Body of pancreas (tissue), 4 donors: ENCODE data around the gene MIAT. TPM values are rescaled to one million over a fixed set of nuclear protein-coding genes. Genes with fewer than 3 reads are reported as not detected.
A peak's percentile ranks its signal among the peaks of the same experiment; 100 is the strongest.

ENCODE experiments used
- ATAC-seq: fragments of 150-250 bp; one replicate; pipeline ENCODE4 v1.9.1; 2016
- DNase-seq, 4 donors: peaks; one replicate each; pipeline ENCODE4 v3.0.0-alpha.2; 2019
- H3K27ac ChIP-seq, 4 donors: fragments of 200-600 bp; sonication (generic); 1 replicate in 3 of 4; 2 replicates in 1 of 4; pipeline versions ENCODE4 v1.5.1 to v1.6.1; 2016 to 2019; ENCODE audit warnings: mild to moderate bottlenecking in 1 of 4, mixed read lengths in 1 of 4, moderate library complexity in 1 of 4
- H3K27me3 ChIP-seq, 2 donors: fragments of 200-600 bp; sonication (generic); one replicate each; pipeline ENCODE4 v1.6.0; 2016; ENCODE audit warnings: mild to moderate bottlenecking in 1 of 2
- H3K36me3 ChIP-seq, 2 donors: fragments of 200-600 bp; sonication (generic); replicated peaks in 1 of 2; 2 replicates each; pipeline ENCODE4 v1.5.1; 2016; ENCODE audit warnings: low read depth in 2 of 2; ENCODE audit not compliant: insufficient read depth in 1 of 2
- H3K4me1 ChIP-seq: fragments of 200-600 bp; sonication (generic); one replicate; pipeline ENCODE4 v1.6.0; 2016
- H3K4me3 ChIP-seq, 2 donors: fragments of 200-600 bp; sonication (generic); 1 replicate in 1 of 2; 2 replicates in 1 of 2; pipeline ENCODE4 v1.5.1; 2016 to 2019
- H3K9me3 ChIP-seq, 3 donors: fragments of 200-600 bp; sonication (generic); 1 replicate in 2 of 3; 2 replicates in 1 of 3; pipeline ENCODE4 v1.5.1; 2016
- POLR2A ChIP-seq, 3 donors: fragments of 450-650 bp; IDR thresholded peaks; one replicate each; pipeline ENCODE4 v1.6.1; 2016; ENCODE audit warnings: antibody characterized with exemption in 3 of 3, mild to moderate bottlenecking in 2 of 3
- WGBS, 2 donors: methylation state at CpG; one replicate each; pipeline ENCODE4 v1.1.5; 2017; 5-methylcytosine and 5-hydroxymethylcytosine counted together
- intact Hi-C: fragments of 100-400 bp; cut with DNase I; formaldehyde crosslinking; loops from one replicate; pipeline ENCODE4 v1.15.1; 2023
- total RNA-seq, 2 donors: library from RNA; depleted of rRNA; stranded (reverse); fragments of >200 nt; gene quantifications; one replicate each; pipeline ENCODE4 v1.1.0, GENCODE V29; 2016
- TF ChIP-seq, protein P1 (sequence below), 7 experiments: fragments of 450-650 bp in 4 of 7; fragments of 200-600 bp in 3 of 7; sonication (generic) in 3 of 7; IDR thresholded peaks; one replicate each; pipeline ENCODE4 v1.5.1; 2016 to 2019; ENCODE audit warnings: antibody characterized with exemption in 7 of 7

MIAT gene
- total RNA-seq, 2 donors from 2014 or later: 1.0 to 2.6 TPM

- no peak overlapping the region for H3K4me3 ChIP-seq
- intact Hi-C loops: no loop called here
- 60 to 67% methylated on average over 10 of the region's 10 CpGs for WGBS, 2 donors
Observed at GRCh38 chr22:26651815-26652214, 5.6 kb upstream of the MIAT start.

GRCh38 chr22:26658161-26658560 lies 773 bp downstream of the MIAT start:
- TF ChIP-seq, protein P1, sequence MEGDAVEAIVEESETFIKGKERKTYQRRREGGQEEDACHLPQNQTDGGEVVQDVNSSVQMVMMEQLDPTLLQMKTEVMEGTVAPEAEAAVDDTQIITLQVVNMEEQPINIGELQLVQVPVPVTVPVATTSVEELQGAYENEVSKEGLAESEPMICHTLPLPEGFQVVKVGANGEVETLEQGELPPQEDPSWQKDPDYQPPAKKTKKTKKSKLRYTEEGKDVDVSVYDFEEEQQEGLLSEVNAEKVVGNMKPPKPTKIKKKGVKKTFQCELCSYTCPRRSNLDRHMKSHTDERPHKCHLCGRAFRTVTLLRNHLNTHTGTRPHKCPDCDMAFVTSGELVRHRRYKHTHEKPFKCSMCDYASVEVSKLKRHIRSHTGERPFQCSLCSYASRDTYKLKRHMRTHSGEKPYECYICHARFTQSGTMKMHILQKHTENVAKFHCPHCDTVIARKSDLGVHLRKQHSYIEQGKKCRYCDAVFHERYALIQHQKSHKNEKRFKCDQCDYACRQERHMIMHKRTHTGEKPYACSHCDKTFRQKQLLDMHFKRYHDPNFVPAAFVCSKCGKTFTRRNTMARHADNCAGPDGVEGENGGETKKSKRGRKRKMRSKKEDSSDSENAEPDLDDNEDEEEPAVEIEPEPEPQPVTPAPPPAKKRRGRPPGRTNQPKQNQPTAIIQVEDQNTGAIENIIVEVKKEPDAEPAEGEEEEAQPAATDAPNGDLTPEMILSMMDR (IDR thresholded peaks at IDR 0.05): no peak
- TF ChIP-seq POLR2A (IDR thresholded peaks at IDR 0.05): no peak
- ATAC-seq (no peak), DNase-seq (no peak)
- Histone ChIP-seq H3K9me3 (no peaks in the 10 kb centered on the region), H3K27me3 (peaks cover 0 to 29% of the 10 kb centered on the region in 2 donors), H3K27ac (no peak overlapping the region), H3K4me1 (peaks cover 19% of the 10 kb centered on the region), H3K4me3 (no peak overlapping the region), H3K36me3 (no peaks in the 10 kb centered on the region)
- 3 to 5% methylated on average over 8 to 11 of the region's 11 CpGs for WGBS, 2 donors
- intact Hi-C loops: no loop called here

More at GRCh38 chr22:26651815-26652214, 5.6 kb upstream of the MIAT start:
- no peak overlapping the region for H3K27ac ChIP-seq
- no peaks in the 10 kb centered on the region for H3K9me3 ChIP-seq
- H3K36me3 ChIP-seq: no peaks in the 10 kb centered on the region
- ATAC-seq (no peak), DNase-seq (no peak)
- H3K4me1 ChIP-seq: no peaks in the 10 kb centered on the region
- TF ChIP-seq POLR2A (IDR thresholded peaks at IDR 0.05): no peak
- TF ChIP-seq, protein P1 (IDR thresholded peaks at IDR 0.05): no peak
- H3K27me3 ChIP-seq: peaks cover 0 to under 1% of the 10 kb centered on the region in 2 donors

DNA sequence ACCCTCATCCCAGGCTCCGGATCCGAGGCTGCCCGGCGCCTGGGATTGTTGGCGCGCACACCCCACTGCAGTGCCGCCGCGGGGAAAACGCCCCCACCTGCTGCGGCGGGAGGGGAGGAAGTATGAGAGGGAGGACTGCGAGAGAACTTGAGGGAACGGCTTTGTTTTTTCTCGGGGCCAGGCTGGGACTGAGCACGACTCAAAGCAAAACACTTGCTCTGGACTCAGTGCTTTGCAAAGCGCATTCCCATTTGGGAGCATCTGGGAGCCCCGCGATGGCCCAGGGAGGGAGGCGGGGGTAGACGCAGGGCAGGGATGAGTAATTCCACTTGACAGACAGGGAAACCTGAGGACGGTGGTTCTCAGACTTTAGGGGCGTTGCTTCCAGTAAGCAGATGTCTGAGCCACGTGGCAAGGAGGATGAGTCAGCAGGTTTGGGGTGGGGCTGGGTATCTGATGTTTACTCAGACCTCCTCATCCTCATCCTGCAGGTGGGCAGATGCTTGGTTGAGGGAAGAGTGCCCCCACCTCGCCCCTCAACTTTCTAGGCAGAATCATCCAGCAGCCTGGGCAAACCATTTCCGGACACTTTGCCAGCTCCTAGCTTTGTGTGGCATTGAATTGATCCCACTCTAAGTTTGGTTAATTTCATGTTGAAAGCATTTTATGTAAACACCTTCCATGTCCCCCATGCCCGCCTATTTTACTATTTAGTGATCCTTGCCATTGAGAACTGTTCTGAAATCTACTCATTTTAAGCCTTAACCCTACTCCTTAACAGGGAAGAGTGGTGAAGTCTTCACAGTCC lies 1.5 kb downstream of the MIAT start:
- intact Hi-C loops: no loop called here
- no peak for TF ChIP-seq POLR2A (IDR thresholded peaks at IDR 0.05)
- TF ChIP-seq, protein P1 (IDR thresholded peaks at IDR 0.05): no peak
- WGBS, 2 donors: 3 to 6% methylated on average over 20 to 26 of the region's 27 CpGs
- no peaks in the 10 kb centered on the region for H3K9me3 ChIP-seq
- H3K27ac ChIP-seq: no peak overlapping the region
- H3K4me1 ChIP-seq: peaks cover 19% of the 10 kb centered on the region
- DNase-seq (peak in 2 of 4 donors; percentile 28 to 44), ATAC-seq (no peak)
- peaks cover 0 to 29% of the 10 kb centered on the region in 2 donors for H3K27me3 ChIP-seq
- H3K36me3 ChIP-seq: no peaks in the 10 kb centered on the region
- no peak overlapping the region for H3K4me3 ChIP-seq

DNA sequence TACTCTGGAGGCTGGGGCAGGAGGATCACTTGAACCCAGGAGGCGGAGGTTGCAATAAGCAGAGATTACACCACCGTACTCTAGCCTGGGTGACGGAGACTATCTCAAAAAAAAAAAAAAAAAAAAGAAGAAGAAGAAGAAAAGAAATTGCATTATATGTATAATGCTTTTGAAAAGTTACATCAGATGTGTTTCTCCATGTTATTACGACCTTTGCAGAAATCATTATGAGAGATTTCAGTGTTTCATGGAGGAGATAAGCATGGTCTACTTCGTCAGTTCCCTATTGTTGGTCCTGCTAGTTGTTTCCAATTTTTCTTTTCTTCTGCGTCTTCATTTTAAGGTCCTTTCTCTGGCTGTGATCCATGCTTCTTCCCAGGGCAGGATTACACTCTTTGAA lies 3.0 kb downstream of the MIAT start:
- TF ChIP-seq, protein P1 (IDR thresholded peaks at IDR 0.05): no peak
- no peak for TF ChIP-seq POLR2A (IDR thresholded peaks at IDR 0.05)

More for the DNA sequence above, 3.0 kb downstream of the MIAT start:
- ATAC-seq: no peak
- intact Hi-C loops: no loop called here
- no peak for DNase-seq
- no peak overlapping the region for H3K4me3 ChIP-seq
- H3K27me3 ChIP-seq: peaks cover 0 to 29% of the 10 kb centered on the region in 2 donors
- no peaks in the 10 kb centered on the region for H3K36me3 ChIP-seq
- no peaks in the 10 kb centered on the region for H3K9me3 ChIP-seq
- peaks cover 19% of the 10 kb centered on the region for H3K4me1 ChIP-seq
- 63 to 72% methylated on average over 6 of the region's 6 CpGs for WGBS, 2 donors
- no peak overlapping the region for H3K27ac ChIP-seq
